Measurements from ENCODE around the gene LBX2.

DNA sequence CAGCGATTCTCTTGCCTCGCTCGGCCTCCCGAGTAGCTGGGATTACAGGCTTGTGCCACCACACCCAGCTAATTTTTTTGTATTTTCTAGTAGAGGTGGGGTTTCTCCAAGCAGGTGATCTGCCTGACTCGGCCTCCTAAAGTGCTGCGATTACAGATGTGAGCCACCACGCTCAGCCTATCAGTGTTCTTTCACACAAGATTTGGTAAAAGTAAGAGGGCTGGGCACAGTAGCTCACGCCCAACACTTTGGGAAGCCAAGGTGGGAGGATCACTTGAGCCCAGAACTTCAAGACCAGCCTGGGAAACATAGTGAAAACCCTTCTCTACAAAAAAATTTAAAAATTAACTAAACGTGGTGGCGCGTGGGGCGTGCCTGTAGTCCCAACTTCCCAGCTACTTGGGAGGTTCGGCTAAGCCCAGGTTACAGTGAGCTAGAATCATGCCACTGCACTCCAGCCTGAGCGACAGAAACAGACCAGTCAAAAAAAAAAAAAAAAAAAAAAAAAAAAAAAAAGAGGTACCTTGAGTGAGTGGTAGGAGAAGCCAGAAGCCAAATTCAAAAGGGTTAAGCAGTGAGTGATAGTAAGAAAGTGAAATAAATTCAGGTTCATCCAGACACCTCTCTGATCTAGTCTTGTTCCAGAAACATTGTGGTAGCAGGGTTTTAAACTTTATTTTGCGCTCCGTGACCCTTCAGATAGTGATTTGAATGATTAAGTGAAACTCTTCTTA lies 27.9 kb downstream of the LBX2 start:
- no peak for TF ChIP-seq SIN3A (IDR thresholded peaks at IDR 0.05; ENCODE audit: borderline replicate concordance, insufficient read depth, low read length)
- TF ChIP-seq, protein P1, sequence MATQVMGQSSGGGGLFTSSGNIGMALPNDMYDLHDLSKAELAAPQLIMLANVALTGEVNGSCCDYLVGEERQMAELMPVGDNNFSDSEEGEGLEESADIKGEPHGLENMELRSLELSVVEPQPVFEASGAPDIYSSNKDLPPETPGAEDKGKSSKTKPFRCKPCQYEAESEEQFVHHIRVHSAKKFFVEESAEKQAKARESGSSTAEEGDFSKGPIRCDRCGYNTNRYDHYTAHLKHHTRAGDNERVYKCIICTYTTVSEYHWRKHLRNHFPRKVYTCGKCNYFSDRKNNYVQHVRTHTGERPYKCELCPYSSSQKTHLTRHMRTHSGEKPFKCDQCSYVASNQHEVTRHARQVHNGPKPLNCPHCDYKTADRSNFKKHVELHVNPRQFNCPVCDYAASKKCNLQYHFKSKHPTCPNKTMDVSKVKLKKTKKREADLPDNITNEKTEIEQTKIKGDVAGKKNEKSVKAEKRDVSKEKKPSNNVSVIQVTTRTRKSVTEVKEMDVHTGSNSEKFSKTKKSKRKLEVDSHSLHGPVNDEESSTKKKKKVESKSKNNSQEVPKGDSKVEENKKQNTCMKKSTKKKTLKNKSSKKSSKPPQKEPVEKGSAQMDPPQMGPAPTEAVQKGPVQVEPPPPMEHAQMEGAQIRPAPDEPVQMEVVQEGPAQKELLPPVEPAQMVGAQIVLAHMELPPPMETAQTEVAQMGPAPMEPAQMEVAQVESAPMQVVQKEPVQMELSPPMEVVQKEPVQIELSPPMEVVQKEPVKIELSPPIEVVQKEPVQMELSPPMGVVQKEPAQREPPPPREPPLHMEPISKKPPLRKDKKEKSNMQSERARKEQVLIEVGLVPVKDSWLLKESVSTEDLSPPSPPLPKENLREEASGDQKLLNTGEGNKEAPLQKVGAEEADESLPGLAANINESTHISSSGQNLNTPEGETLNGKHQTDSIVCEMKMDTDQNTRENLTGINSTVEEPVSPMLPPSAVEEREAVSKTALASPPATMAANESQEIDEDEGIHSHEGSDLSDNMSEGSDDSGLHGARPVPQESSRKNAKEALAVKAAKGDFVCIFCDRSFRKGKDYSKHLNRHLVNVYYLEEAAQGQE (IDR thresholded peaks at IDR 0.05; ENCODE audit: insufficient read depth in 1 of 2, low read depth in 2 of 2, low read length in 2 of 2) = no peak

All from PFSK-1 (cell line).